Panc1 (cell line): ENCODE measurements around the gene HINT3.

Source experiments
- POLR2AphosphoS5 ChIP-seq: IDR thresholded peaks from 2 replicates; pipeline ENCODE4 v1.6.1; 2012; ENCODE audit warnings: mild to moderate bottlenecking, low read depth, low read length, moderate library complexity
- SIN3A ChIP-seq: IDR thresholded peaks from 2 replicates; pipeline ENCODE4 v1.6.1; 2012; ENCODE audit warnings: low read depth, mild to moderate bottlenecking, low read length, moderate library complexity, borderline replicate concordance; ENCODE audit not compliant: insufficient read depth
- TF ChIP-seq, protein P1 (sequence below): fragments of 450-650 bp; IDR thresholded peaks from 2 replicates; pipeline ENCODE4 v1.5.1; 2017; ENCODE audit warnings: mild to moderate bottlenecking
- TF ChIP-seq, protein P2 (sequence below), 2 experiments: IDR thresholded peaks; 2 replicates each; pipeline ENCODE4 v1.6.1; 2011 to 2012; ENCODE audit warnings: low read depth in 2 of 2, control low read depth in 1 of 2, low read length in 1 of 2, mild to moderate bottlenecking in 1 of 2, moderate library complexity in 1 of 2; ENCODE audit not compliant: insufficient read depth in 1 of 2

DNA sequence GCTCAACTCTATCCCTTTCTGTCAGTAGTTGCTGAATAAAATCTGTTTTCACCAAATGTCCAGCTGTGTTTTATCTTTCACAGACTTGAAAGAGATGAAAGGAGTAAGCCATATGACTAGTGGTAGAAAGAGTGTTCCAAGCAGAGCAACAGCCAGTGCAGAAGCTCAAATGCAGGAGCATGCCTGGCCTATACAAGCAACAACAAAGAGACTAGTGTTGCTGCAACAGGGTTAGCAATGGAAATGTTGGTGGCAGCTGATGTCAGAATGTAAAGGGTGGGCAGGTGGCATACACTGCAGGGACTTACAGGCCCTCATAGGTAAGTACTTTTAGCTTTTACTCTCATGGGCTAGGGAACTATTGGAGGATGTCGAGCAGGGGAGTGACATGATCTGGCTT, 5.2 kb upstream of the HINT3 start:
- TF ChIP-seq, protein P1, sequence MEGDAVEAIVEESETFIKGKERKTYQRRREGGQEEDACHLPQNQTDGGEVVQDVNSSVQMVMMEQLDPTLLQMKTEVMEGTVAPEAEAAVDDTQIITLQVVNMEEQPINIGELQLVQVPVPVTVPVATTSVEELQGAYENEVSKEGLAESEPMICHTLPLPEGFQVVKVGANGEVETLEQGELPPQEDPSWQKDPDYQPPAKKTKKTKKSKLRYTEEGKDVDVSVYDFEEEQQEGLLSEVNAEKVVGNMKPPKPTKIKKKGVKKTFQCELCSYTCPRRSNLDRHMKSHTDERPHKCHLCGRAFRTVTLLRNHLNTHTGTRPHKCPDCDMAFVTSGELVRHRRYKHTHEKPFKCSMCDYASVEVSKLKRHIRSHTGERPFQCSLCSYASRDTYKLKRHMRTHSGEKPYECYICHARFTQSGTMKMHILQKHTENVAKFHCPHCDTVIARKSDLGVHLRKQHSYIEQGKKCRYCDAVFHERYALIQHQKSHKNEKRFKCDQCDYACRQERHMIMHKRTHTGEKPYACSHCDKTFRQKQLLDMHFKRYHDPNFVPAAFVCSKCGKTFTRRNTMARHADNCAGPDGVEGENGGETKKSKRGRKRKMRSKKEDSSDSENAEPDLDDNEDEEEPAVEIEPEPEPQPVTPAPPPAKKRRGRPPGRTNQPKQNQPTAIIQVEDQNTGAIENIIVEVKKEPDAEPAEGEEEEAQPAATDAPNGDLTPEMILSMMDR: no peak
- TF ChIP-seq, protein P2, sequence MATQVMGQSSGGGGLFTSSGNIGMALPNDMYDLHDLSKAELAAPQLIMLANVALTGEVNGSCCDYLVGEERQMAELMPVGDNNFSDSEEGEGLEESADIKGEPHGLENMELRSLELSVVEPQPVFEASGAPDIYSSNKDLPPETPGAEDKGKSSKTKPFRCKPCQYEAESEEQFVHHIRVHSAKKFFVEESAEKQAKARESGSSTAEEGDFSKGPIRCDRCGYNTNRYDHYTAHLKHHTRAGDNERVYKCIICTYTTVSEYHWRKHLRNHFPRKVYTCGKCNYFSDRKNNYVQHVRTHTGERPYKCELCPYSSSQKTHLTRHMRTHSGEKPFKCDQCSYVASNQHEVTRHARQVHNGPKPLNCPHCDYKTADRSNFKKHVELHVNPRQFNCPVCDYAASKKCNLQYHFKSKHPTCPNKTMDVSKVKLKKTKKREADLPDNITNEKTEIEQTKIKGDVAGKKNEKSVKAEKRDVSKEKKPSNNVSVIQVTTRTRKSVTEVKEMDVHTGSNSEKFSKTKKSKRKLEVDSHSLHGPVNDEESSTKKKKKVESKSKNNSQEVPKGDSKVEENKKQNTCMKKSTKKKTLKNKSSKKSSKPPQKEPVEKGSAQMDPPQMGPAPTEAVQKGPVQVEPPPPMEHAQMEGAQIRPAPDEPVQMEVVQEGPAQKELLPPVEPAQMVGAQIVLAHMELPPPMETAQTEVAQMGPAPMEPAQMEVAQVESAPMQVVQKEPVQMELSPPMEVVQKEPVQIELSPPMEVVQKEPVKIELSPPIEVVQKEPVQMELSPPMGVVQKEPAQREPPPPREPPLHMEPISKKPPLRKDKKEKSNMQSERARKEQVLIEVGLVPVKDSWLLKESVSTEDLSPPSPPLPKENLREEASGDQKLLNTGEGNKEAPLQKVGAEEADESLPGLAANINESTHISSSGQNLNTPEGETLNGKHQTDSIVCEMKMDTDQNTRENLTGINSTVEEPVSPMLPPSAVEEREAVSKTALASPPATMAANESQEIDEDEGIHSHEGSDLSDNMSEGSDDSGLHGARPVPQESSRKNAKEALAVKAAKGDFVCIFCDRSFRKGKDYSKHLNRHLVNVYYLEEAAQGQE (IDR thresholded peaks at IDR 0.05; ENCODE audit: insufficient read depth in 1 of 2, low read depth in 2 of 2, low read length in 1 of 2): no peak
- no peak for TF ChIP-seq POLR2AphosphoS5
- TF ChIP-seq SIN3A: no peak
